NCI-H82 (cell line): ENCODE data around the gene ETHE1.
A peak's percentile ranks its signal among the peaks of the same experiment; 100 is the strongest.

Source experiments
- DNase-seq: peaks from one replicate; lab custom pipeline; 2025; lab: John Stamatoyannopoulos, UW

ETHE1 gene

DNA sequence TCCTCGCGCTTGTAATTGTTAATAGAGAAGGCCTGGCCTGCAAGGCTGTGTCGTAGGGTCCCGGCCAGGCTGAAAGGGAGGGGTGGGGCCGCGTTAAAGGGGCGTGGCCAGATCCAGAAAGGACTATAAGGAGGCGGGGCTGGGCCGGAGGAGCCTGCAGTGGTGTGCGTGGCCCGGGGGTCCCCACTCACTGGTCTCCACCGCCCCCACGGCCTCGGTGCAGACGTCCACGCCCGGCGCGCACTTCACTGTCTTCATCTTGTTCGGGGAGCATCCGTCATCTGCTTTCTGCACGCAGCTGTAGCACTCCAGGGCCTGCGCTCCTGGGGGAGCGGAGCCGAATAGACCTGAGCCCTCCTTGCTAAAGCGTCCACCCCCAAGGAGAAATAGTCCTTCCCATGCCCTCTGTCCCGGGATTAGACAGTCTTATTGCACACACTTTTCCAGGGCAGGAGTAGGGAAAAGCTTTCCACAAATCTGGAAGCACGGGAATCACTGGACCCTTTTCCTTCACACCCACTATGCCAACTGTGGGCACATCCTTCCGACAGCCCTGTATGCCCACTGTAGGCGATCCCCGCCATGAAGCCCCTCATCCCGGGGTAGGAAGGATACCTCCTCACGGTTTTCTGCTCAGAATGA lies 62.7 kb downstream of the ETHE1 start:
- DNase-seq = peak; percentile 70

DNA sequence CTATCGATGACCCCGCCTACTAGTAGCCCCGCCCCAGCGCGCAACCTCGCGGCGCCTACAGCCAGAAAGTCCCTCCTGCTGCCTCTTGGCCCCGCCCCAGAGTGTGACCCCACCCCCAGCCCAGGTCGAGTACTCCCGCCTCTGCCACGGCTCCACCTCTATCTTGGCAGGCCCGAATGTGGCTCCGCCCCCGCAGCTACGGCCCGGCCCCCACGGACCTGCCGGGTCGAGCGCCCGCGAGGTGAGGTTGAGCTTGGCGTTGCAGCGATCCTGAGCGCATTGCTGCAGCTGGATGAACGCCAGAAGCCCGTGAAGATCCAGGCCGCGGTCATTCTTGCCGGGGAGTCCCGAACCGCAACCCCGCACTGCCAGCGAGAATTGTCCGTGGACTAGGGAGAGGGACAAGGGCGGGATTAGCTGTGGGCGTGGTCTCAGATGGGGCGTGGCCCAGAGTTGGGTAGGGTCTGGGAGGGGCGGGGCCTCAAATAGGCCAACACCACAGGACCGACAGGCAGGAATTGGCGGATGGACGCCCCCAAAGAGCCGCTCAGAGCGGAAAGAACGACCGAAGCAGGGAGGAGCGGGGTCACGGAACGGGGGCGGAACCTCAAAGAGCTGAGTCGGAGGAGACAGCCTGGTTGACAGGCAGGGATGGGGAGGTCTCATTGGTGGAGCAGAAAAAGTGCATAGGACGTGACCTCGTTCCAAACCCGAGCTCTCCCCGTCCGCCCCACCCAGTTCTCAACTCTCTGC lies 63.4 kb downstream of the ETHE1 start:
- peak; percentile 95 for DNase-seq

DNA sequence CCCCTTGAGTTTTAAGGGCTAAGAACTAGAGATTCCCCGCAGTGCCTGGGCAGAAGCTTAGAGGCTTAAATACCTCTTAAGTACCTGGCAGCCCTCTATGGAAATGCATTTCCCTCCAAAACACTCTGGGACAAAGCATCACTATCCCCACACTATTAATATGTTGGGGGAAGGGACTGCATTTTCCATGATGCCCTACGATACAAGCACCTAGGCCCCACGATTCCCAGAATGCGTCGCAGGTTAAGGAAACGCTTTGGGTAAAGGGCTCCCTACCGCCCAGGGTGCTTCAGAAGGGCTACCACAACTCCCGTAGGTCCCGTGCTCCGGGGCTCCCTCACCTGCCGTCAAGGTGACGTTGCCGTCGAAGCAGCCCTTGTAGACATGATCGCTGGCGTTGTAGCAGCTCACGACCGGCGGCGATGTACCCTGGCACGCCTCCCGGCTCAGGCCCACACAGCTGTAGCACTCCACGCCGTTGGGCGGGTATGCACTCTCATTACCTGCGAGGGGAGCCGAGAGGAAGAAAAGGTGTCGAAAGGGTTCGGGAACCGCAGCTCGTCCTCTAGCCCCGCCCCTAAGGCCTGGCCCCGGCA lies 64.1 kb downstream of the ETHE1 start:
- DNase-seq = peak; percentile 49

DNA sequence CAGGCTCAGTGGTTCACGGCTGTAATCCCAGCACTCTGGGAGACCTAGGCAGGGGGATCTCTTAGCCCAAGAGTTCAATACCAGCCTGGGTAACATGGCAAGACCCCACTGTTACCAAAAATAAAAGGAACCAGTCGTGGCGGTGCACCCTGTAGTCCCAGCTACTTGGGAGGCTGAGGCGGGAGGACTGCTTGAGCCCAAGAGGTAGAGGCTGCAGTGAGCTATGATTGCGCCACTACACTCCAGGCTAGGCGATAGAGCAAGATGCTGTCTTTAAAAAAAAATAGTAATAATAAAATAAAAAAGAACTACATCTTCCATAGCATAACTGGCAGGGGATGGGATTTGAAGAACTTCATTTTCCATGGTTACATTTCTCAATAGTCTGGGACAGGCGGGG lies 64.6 kb downstream of the ETHE1 start:
- no peak for DNase-seq

DNA sequence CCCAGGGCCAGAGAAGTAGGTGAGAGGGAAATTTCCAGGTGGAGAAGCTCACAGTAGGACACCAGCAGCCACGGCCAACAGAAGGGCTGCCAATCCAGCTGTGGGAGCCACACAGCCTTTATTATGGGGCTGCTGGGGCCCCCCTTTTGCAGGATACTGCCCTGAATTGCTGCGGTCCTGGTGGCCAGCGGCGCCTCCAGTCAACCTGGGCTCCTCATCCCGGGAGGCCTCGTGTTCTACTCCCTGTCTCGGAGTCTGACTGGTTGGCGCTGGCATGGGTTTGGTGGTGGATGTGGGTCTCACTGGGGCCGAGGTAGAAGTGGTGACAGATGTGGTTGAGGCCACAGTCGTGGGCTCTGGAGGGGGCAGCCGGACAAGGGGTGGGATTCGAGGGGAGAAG lies 65.7 kb downstream of the ETHE1 start:
- no peak for DNase-seq

DNA sequence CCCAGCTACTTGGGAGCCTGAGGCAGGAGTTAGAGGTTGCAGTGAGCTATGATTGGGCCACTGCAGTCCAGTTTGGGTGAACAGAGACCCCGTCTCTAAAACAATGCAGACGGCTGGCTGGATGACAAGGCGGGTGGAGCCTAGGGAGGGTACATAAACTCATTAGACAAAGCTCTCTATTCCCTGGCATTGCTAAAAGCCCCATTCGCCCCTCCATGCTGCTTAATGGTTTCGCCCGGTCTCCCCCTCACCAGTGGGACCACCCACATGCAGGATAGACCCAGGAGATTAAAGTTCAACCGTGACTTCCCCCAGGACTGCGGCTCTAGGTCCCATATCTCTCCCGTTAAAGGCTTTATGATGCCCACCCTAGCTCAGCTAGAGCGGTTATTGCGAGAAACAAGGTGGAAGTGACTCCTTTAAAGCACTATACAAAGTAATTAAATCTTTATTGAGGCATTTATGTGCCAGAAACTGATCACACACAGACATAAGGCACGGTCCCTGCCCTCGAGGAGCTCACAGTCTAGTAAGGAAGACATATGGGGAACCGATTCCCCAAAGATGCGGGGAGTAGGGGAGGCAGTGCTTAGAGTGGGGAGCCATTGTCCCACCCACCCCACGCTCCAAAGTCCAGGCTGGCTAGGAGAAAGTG lies 66.5 kb downstream of the ETHE1 start:
- peak; percentile 72 for DNase-seq

DNA sequence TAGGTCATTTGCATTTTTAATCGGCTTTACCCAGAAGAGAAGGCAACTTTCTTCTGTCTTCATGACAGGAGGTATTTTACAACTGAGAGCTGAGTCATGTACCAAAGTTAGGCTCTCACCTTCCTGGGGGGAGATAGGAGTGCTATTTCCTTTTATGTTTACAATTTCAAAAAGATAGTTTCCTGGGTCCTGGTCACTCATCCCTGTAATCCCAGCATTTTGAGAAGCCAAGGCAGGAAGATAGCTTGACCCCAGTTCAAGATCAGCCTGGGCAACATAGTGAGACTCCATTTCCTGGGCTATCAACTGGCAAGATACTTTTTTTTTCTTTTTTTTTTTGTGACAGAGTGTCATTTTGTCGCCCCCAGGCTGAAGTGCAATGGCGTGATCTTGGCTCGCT lies 69.2 kb downstream of the ETHE1 start:
- DNase-seq = no peak
